Panc1 (cell line): Measurements from ENCODE around the gene ADORA2A. TPM values are rescaled to one million over a fixed set of nuclear protein-coding genes. Genes with fewer than 3 reads are reported as not detected.

Experiments used
- ATAC-seq: fragments of 200-7000 bp; cut with Tn5 transposase; 2 replicates; pipeline ENCODE4 v1.9.1; 2020; ENCODE audit warnings: mild to moderate bottlenecking, moderate library complexity
- BruUV-seq: library from RNA; stranded (reverse); fragments of 400-500 nt; replicated peaks from 2 replicates; lab custom pipeline; 2021; lab: Mats Ljungman, UMichigan
- CTCF ChIA-PET: fragments of 300-600 bp; sonication (Branson Sonifier 250); formaldehyde crosslinking; loops from one replicate; lab custom pipeline; 2022; ENCODE audit warnings: antibody characterized with exemption; lab: Charles Lee
- POLR2A ChIA-PET: fragments of 300-600 bp; sonication (Branson Sonifier 250); formaldehyde crosslinking; loops from one replicate; lab custom pipeline; 2022; ENCODE audit warnings: antibody characterized with exemption; lab: Charles Lee
- DNase-seq: peaks from one replicate; pipeline ENCODE4 v3.0.0-alpha.2; 2010; ENCODE audit warnings: low read depth, low spot score
- H3K27ac ChIP-seq: 2 replicates; pipeline ENCODE4 v1.5.1; 2011; ENCODE audit warnings: mild to moderate bottlenecking, low read length, inconsistent platforms
- H3K27me3 ChIP-seq: fragments of 200-500 bp; sonication (Bioruptor generic); 2 replicates; pipeline ENCODE4 v1.6.0; 2014; ENCODE audit warnings: low read length, inconsistent platforms; ENCODE audit not compliant: control insufficient read depth, insufficient read depth
- H3K36me3 ChIP-seq: fragments of 200-500 bp; sonication (Bioruptor generic); 2 replicates; pipeline ENCODE4 v1.5.1; 2014; ENCODE audit warnings: inconsistent platforms, mild to moderate bottlenecking, low read length, moderate library complexity; ENCODE audit not compliant: control insufficient read depth, insufficient read depth
- H3K4me1 ChIP-seq: 2 replicates; pipeline ENCODE4 v1.5.1; 2011; ENCODE audit warnings: inconsistent platforms, mild to moderate bottlenecking, low read length, moderate library complexity; ENCODE audit not compliant: control insufficient read depth, insufficient read depth
- H3K4me3 ChIP-seq, 2 experiments: 2 replicates each; pipeline ENCODE4 v1.5.1; 2011 to 2012; ENCODE audit warnings: low read depth in 2 of 2, low read length in 2 of 2, mild to moderate bottlenecking in 2 of 2, inconsistent platforms in 1 of 2, moderate library complexity in 1 of 2
- H3K9me3 ChIP-seq: fragments of 200-500 bp; sonication (Bioruptor generic); 2 replicates; pipeline ENCODE4 v1.5.1; 2014; ENCODE audit warnings: low read depth, mild to moderate bottlenecking, inconsistent platforms, low read length, moderate library complexity; ENCODE audit not compliant: control insufficient read depth, insufficient read depth
- CTCF ChIP-seq: fragments of 450-650 bp; IDR thresholded peaks from 2 replicates; pipeline ENCODE4 v1.5.1; 2017; ENCODE audit warnings: mild to moderate bottlenecking
- POLR2AphosphoS5 ChIP-seq: IDR thresholded peaks from 2 replicates; pipeline ENCODE4 v1.6.1; 2012; ENCODE audit warnings: mild to moderate bottlenecking, low read depth, low read length, moderate library complexity
- SIN3A ChIP-seq: IDR thresholded peaks from 2 replicates; pipeline ENCODE4 v1.6.1; 2012; ENCODE audit warnings: low read depth, mild to moderate bottlenecking, low read length, moderate library complexity, borderline replicate concordance; ENCODE audit not compliant: insufficient read depth
- TCF7L2 ChIP-seq: IDR thresholded peaks from 2 replicates; pipeline ENCODE4 v1.6.1; 2011; ENCODE audit warnings: mild to moderate bottlenecking, low read depth, low read length, inconsistent platforms
- in situ Hi-C: cut with HindIII; loops from 2 replicates; pipeline ENCODE4 v1.10.0; 2016; ENCODE audit warnings: low sequenced_read_pairs, low pct_unique_long_range_greater_than_20kb
- intact Hi-C: fragments of 100-400 bp; cut with micrococcal nuclease; formaldehyde crosslinking; loops from one replicate; pipeline ENCODE4 v1.10.0; 2022; ENCODE audit not compliant: unreplicated experiment
- total RNA-seq: library from RNA; stranded (reverse); gene quantifications from one replicate; pipeline ENCODE4 v1.2.1, GENCODE V29; 2021; ENCODE audit not compliant: unreplicated experiment
- TF ChIP-seq, protein P1 (sequence below), 2 experiments: IDR thresholded peaks; 2 replicates each; pipeline ENCODE4 v1.6.1; 2011 to 2012; ENCODE audit warnings: low read depth in 2 of 2, control low read depth in 1 of 2, low read length in 1 of 2, mild to moderate bottlenecking in 1 of 2, moderate library complexity in 1 of 2; ENCODE audit not compliant: insufficient read depth in 1 of 2

Gene ADORA2A
- total RNA-seq, 1 experiment from 2014 or later = 11.5 TPM

GRCh38 chr22:24444729-24445466 lies 17.5 kb downstream of the ADORA2A start:
- no peak overlapping the region for H3K4me3 ChIP-seq
- in situ Hi-C loops = no loop called here
- H3K27ac ChIP-seq = no peak overlapping the region
- TF ChIP-seq TCF7L2 (no peak), CTCF (no peak), POLR2AphosphoS5 (no peak), SIN3A (no peak)
- TF ChIP-seq, protein P1, sequence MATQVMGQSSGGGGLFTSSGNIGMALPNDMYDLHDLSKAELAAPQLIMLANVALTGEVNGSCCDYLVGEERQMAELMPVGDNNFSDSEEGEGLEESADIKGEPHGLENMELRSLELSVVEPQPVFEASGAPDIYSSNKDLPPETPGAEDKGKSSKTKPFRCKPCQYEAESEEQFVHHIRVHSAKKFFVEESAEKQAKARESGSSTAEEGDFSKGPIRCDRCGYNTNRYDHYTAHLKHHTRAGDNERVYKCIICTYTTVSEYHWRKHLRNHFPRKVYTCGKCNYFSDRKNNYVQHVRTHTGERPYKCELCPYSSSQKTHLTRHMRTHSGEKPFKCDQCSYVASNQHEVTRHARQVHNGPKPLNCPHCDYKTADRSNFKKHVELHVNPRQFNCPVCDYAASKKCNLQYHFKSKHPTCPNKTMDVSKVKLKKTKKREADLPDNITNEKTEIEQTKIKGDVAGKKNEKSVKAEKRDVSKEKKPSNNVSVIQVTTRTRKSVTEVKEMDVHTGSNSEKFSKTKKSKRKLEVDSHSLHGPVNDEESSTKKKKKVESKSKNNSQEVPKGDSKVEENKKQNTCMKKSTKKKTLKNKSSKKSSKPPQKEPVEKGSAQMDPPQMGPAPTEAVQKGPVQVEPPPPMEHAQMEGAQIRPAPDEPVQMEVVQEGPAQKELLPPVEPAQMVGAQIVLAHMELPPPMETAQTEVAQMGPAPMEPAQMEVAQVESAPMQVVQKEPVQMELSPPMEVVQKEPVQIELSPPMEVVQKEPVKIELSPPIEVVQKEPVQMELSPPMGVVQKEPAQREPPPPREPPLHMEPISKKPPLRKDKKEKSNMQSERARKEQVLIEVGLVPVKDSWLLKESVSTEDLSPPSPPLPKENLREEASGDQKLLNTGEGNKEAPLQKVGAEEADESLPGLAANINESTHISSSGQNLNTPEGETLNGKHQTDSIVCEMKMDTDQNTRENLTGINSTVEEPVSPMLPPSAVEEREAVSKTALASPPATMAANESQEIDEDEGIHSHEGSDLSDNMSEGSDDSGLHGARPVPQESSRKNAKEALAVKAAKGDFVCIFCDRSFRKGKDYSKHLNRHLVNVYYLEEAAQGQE (IDR thresholded peaks at IDR 0.05; ENCODE audit: insufficient read depth in 1 of 2, low read depth in 2 of 2, low read length in 1 of 2) = no peak
- intact Hi-C loops = no loop called here
- no TSS peak for BruUV-seq
- DNase-seq (no peak), ATAC-seq (0 out of 2 replicates have a peak, but pooled peaks have one; percentile 14)
- H3K4me1 ChIP-seq = no peaks in the 10 kb centered on the region
- H3K9me3 ChIP-seq = no peaks in the 10 kb centered on the region
- ChIA-PET POLR2A (no interaction called here), CTCF (no interaction called here)
- H3K27me3 ChIP-seq = no peaks in the 10 kb centered on the region
- no peaks in the 10 kb centered on the region for H3K36me3 ChIP-seq

- intact Hi-C loops = no loop called here
- H3K4me3 ChIP-seq = no peak overlapping the region
- TF ChIP-seq SIN3A (no peak), TCF7L2 (no peak), CTCF (no peak), POLR2AphosphoS5 (no peak)
- TF ChIP-seq, protein P1 (IDR thresholded peaks at IDR 0.05; ENCODE audit: insufficient read depth in 1 of 2, low read depth in 2 of 2, low read length in 1 of 2) = no peak
- no peaks in the 10 kb centered on the region for H3K9me3 ChIP-seq
- DNase-seq = no peak
- ChIA-PET POLR2A (no interaction called here), CTCF (no interaction called here)
- H3K27me3 ChIP-seq = no peaks in the 10 kb centered on the region
- ATAC-seq = no peak
- H3K27ac ChIP-seq = no peak overlapping the region
- H3K4me1 ChIP-seq = no peaks in the 10 kb centered on the region
- BruUV-seq = no TSS peak
- in situ Hi-C loops = no loop called here
- H3K36me3 ChIP-seq = no peaks in the 10 kb centered on the region
These were observed 18.3 kb downstream of the ADORA2A start for GRCh38 chr22:24445481-24446259.
